NCI-H748 (cell line): ENCODE measurements around the gene ALG2.

Source experiments
- DNase-seq: peaks from one replicate; lab custom pipeline; 2025; ENCODE audit not compliant: unreplicated experiment; lab: John Stamatoyannopoulos, UW

Gene ALG2, protein sequence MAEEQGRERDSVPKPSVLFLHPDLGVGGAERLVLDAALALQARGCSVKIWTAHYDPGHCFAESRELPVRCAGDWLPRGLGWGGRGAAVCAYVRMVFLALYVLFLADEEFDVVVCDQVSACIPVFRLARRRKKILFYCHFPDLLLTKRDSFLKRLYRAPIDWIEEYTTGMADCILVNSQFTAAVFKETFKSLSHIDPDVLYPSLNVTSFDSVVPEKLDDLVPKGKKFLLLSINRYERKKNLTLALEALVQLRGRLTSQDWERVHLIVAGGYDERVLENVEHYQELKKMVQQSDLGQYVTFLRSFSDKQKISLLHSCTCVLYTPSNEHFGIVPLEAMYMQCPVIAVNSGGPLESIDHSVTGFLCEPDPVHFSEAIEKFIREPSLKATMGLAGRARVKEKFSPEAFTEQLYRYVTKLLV

GRCh38 chr9:99221621-99222415, at the start of gene ALG2, which contains the start of gene SEC61B:
Gene ALG2 (minus strand): TSS chr9:99221942. CDS start chr9:99221894, 48 bp downstream.
Gene SEC61B (plus strand): TSS chr9:99222282. CDS start chr9:99222364, 82 bp downstream.
- peak; percentile 97 for DNase-seq

DNA sequence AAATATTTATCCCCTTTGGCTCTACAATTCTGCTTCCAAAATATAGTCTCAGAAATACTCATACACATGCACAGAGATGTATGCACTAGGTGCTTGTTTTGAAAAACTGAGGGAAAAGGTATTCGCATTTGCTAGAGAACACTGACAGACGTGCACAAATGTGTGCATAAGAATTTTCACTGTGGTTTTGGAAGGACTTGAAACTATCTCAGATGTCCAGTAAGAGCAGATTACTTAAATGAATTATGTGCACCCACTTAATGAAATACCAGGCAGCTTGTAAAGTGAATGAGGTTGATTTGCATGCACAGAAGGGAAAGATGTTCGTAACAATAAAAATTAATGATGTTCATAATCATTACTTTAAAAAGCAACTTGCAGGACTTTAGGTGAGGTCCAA, 48.7 kb upstream of the ALG2 start:
- no peak for DNase-seq

- no peak for DNase-seq
Observed at GRCh38 chr9:99269416-99269815, 47.7 kb upstream of the ALG2 start.

- peak; percentile 79 for DNase-seq
Observed at GRCh38 chr9:99266255-99267023, 44.7 kb upstream of the ALG2 start.

GRCh38 chr9:99265691-99266090, 43.9 kb upstream of the ALG2 start:
- DNase-seq = peak; percentile 6

DNA sequence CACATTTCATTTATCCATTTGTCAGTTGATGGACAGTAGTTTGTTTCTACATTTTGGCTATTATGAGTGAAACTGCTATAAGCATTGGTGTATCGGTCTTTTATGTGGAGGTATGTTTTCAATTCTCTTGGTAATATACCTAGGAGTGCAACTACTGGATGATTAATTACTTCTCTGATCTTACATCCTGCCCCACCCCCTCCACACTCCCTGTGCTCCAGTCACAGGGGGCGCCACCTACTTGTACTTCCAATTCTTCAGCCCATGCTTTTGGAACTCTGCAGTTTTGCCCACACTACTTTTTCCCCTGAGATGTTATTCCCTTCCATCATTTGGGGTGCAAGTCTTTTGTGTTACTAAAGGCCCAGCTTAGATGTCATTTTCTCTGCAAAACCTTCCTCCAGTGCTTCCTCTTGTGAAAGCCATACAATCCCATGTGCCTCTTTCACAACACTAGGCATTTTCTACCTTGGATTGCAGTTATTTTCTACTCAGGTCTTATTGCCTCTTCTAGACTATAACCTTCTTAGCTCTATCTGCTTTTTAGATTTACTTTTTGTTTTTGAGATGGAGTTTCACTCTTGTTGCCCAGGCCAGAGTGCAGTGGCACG, 42.4 kb upstream of the ALG2 start:
- peak; percentile 21 for DNase-seq

GRCh38 chr9:99262949-99263418, 41.2 kb upstream of the ALG2 start:
- DNase-seq = no peak

DNA sequence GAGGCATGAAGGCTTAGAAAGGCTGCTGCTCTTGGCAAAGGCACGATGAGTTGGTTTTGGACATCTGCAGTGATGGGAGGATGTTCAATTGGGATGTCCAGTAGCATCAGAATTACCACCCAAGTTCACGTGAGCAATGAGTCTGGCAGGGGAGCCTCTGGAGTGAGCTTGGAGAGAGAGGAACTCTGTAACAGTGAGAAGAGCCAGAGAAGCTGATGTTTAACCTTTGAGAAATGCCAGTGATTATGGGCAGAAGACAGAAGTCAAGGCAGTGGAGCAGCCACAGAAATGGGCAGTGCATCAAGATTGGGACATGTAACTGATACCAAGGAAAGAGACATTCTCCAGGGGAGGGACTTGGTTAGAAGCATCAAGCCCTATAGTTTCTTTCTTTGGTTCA, 40.2 kb upstream of the ALG2 start:
- no peak for DNase-seq

GRCh38 chr9:99259231-99259918, 37.6 kb upstream of the ALG2 start:
- no peak for DNase-seq

- no peak for DNase-seq
Observed at GRCh38 chr9:99257723-99258389, 36.1 kb upstream of the ALG2 start.

- no peak for DNase-seq
Observed at GRCh38 chr9:99255651-99256050, 33.9 kb upstream of the ALG2 start.

DNA sequence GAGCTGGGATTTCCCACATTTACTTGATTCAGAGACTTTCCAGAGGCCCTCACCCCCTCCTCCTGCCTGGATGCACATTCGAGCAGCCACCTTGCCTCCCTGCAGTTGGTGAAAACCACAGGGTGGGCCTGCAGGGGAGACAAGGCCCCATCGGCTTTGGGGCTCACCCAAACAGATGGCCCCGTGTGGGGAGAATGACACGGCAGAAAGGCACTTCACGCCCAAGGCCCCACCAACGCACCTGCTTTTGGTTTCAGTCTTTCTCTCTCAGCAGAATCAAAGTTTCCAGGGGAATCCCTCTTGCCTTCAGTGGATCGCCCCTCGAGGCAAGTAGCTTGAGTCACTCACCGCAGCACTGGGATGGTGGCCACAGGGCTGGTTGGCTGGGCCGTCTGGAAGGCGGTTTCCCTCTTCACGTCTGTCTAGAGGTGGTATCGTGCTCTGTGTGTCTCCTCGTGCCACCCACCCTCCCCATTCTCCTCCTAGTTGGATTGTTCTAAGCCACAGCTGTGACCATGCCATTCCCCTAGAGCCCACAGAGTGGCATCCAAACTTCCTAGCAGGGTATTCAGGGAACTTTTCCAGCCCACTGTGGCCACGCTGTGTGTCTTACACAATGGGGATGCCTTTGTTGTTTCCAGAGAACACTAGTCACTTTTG, 32.2 kb upstream of the ALG2 start:
- DNase-seq = no peak

- DNase-seq = no peak
Observed at GRCh38 chr9:99253134-99253533, 31.4 kb upstream of the ALG2 start.

DNA sequence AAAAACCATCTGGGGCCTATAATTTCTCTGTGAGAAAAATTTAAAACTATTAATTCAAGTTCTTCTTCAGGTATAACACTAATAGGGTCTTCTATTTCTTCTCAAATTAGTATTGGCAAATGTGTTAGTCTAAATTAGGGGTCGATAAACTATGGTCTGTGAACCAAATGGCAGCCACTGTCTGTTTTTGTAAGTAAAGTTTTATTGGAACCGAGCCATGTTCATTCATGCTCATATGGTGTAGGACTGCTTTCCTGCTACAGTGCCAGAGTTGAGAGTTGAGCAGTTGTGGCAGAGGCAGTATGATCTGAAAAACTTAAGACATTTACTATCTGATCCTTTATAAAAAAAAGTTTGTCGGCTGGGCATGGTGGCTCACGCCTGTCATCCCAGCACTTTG, 29.4 kb upstream of the ALG2 start:
- no peak for DNase-seq

DNA sequence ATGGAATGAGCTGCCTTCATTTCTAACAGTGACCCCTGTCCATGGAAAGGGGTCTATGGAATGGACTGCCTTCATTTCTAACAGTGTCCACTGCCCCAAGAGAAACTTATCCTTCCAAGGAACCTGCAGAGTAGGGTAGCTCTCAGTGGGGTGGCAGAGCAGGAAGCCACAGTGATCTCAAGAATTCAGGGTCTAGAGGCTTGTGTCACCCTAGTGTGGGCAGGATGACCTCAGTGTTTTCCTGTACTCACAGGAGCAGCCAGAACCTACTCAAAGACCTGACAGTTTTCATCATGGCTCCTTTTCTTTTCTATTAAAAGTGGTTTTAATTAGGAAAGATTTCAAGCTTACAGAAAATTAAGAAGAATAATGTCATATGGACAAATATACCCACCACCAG, 27.9 kb upstream of the ALG2 start:
- no peak for DNase-seq

DNA sequence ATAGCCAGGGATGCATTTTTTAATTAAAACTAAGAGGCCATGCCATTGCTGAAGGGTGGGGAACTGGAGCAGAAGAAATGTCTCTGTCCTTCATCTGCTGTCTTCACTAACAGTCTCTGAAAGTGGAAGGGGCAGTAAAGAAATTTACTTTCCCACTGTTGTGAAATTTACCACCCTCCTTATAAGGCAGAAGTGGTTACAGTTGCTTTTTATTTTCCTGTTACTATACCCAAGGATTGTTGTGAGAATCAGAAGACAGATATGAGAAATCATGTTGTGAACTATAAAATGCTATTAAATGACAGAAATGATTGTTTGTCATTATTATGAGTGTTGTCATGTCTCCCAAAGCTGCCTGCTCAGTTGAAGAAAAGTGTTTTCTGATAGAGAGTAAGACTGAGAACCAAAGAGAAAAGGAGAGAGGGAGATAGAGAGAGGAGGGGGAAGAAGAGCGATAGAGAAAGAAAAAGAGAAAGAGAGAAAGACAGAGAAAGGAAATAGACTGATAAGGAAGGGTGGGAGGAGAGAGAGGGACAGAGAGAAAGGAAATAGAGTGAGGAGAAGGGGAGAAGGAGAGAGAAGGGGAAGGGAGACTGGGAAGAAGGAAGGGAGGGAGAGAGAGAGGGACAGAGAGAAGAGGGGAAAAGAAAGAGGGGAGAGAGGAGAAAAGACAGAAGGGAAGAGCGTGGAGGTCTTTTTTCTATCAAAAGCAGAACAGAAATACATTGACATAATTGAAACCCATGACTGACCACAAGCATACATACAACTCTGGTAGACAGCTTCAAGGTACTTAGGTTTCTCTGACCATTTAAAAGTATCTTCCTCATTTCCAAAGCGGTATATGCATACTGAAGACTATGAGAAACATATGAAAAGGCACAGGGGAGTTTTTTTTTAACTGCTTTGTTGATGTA, 22.9 kb upstream of the ALG2 start:
- DNase-seq = no peak

DNA sequence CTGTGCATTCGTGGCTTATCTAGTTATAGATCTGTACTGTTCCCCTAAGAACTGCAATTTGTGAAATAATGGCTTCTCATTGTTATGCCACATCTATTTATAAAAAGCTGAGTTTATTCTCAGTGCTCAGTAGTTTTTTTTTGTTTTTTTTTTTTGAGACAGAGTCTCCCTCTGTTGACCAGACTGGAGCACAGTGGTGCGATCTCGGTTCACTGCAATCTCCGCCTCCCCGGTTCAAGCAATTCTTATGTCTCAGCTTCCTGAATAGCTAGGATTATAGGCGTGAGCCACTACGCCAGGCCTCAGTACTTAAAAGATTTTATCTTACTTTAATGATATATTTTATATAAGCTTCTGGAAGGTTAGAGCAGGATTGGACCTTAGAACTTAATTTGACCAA, 19.4 kb upstream of the ALG2 start:
- DNase-seq = no peak
